ENCODE results near the gene COA4.

- TF ChIP-seq CTCF (IDR thresholded peaks at IDR 0.05) (no peak), ZFX (IDR thresholded peaks at IDR 0.05; ENCODE audit: borderline replicate concordance) (no peak)
Measured at GRCh38 chr11:73862986-73863385, 13.7 kb downstream of the COA4 start.

Measured in 22Rv1 (cell line).